NCI-H146 (cell line): ENCODE data around the gene ABCF2.

Experiments used
- DNase-seq: peaks from one replicate; lab custom pipeline; 2025; lab: John Stamatoyannopoulos, UW

The ABCF2 gene

DNA sequence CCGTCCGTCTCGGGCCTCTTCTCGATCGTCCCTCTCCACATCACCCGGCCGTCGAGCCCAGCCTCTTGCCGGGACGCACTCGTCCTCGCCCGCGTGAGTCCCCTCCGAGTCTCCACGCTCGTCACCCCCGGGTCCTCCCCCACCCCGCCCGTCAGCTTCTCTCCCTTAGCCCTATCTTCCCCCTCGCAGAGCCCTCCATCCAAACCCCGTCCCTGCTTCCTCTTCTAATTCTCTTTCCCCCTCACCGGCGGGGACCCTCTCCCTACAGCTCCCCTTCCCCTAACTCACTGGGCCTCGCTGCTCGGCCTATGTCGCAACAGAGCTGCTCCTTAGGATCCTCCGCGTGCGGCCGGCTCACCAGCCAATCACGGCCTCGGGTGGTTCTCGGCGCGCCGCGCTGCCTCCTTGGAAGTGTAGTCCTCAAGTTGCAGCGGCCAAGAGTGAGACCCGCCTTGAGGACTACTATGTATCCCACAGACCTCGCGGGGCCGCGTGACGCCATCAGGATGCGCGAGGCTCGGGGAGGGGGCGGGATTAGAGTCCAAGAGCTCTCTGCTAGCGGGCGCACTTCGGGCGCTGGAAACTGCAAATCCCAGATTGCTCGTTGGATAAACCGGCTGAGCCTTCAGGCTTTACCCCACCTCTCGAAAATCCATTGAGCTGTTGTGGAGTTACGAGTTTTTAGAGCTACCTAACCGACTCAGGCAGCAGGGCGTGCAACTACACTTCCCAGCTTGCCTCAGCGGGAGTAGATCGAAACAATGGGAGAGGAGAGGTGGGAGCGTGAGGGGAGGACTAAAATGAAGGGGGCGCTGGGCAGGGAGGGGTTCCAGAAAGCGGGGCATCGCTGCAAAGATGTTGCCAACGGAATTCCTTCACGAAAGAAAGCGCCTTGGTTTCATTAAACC is at the start of gene ABCF2:
ABCF2 (minus strand) TSS at position 331 of the 908 bp plus-strand sequence. CDS start 747 bp downstream, outside the sequence.
- peak; percentile 97 for DNase-seq

DNA sequence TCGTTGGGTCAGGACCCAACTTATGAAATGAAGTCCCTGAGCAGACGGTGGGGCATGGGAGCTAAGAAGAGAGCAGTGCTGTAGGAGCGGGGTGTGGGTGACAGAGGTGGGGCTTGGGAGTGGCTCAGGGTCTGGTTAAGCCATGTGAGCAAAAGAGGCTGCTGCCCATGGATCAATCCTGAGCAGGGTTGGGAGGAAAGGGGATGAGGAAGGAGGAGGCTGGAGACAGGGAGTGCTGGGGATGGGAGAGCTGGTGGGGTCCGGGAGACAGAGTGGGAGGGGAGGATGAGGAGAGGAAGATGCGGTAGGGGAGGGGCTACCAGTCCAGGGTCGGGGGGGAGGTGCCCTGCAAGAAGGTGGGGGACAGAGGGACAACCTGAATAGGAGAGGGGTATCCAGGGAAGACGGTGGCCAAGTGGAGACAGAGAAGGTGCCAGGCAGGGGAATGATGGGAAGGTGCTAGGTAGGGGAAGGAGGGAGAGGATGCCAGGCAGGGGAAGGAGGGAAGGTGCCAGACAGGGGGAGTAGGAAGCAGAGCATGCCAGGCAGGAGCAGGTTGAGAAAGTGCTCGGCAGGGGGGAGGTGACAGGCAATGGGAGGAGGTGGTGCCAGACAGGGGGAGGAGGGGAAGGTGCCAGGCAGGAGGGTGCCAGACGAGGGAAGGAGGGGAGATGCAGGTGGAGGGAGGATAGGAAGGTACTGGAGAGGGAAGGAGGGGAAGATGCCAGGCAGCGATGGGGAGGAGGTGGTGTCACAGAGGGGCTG is 49.0 kb upstream of the ABCF2 start:
- DNase-seq, result no peak

DNA sequence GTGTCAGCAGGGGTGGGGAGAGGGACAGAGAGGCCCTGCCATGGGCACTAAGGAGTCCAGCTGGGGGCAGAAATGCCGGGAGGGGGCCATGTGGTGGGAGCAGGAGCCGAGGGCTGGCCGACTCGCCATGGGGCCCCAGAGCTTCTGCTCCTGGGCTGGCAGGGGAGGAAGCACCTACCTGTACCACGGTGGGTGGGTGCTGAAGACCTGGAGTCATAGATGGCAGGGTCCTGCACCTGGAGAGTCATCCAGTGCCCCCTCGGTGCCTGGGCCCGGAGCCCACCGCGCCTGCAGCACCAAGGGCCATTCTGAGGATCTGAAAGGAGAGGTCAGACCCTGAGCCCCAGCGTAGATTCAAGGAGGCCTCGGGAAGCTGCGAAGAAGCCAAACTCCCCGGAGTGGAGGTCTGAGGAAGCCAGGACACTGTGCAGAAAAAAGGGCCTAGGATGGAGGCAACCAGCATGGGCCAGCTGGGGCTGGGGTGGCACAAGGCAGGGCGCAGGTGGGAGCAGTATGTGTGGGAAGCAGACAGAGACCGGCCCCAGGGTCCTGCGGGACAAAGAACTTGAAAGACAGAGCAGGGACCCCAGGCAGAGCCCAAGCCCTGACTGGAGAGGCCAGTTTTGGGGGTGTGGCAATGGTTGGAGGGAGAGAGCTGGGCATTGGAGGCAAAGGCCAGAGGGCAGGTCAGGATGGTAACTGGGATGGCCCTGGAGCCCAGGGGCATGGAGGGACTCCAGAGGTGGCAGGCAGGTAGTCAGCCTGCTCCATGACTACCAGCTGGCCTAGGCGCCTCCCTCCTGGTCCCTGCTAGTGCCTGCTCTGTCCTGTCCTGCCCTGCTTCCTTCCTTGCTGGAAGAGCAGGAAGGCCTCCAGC is 48.2 kb upstream of the ABCF2 start:
- DNase-seq, result no peak

- no peak for DNase-seq
Observed at GRCh38 chr7:151274396-151274795, 47.4 kb upstream of the ABCF2 start.

GRCh38 chr7:151273651-151274390 is 46.8 kb upstream of the ABCF2 start:
- no peak for DNase-seq

- DNase-seq, result no peak
Observed at GRCh38 chr7:151272877-151273276, 45.9 kb upstream of the ABCF2 start.

GRCh38 chr7:151272405-151272804 is 45.4 kb upstream of the ABCF2 start:
- no peak for DNase-seq

DNA sequence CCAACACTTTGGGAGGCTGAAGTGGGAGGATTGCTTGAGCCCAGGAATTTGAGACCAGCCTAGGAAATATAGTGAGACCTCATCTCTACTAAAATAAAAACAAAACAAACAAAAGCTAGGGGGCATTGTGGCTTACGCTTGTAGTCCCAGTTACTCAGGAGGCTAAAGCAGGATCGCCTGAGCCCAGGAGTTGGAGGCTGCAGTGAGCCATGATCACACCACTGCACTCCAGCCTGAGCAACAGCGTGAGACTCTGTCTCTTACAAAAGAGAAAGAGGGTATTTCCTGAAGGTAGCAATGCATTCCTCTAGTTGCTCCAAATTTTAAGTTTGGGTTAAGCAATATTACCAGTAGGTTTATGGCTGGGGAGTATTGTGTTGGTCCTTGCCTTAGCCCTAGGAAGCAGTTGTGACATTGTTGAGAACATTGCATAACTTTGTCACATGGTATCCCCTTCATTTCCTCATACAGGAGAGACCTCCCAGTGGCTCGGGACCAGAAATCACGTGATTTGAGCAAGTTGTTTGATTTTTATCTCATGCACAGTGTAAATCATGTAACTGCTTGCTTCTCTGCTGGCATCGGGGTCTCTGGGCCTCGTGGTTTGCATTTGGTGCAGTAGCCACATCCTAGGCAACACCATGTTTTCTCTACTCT is 44.8 kb upstream of the ABCF2 start:
- DNase-seq, result no peak

DNA sequence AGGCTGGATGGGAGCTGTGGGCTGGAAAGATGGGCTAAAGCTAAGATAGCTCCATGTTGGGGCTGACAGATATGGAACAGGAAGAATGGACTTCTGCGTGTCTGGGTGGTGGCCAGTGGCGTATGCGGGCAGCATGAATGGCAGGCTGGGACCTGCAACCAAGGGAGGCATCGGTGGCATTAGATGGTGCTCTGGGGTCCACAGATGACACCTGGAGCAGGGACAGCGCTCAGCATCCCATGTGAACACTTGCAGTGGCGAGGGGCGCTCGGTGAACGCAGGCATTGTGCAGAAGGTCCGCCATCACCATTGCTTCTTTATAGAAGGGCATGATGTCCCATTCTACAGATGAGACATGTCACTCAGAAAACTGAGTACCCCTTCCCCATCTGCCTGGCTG is 42.5 kb upstream of the ABCF2 start:
- no peak for DNase-seq

DNA sequence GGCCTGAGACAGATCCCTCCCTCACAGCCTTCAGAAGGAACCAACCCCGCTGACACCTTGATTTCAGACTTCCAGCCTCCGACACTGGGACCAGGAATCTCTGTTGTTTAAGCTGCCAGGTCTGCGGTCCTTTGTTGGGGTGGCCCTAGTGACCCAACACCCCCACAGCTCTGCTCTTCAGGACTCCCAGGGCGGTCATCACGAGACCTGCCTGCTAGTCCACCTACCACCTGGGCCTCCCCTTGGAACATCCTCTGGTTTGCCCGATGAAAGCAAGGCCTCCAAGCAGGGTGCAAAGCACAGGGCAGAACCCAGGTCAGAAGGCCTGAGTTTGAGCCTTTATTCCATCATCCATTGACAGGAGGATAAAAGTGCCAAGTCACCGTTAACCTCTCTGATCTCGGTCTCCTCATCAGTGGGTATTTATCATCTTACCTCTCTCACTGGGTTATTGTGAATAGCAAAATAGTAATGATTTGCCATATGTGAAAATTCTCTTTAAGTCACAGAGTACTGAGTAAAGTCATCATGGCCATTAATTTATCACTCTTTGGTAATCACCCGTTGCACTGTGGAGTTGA is 38.4 kb upstream of the ABCF2 start:
- no peak for DNase-seq

DNA sequence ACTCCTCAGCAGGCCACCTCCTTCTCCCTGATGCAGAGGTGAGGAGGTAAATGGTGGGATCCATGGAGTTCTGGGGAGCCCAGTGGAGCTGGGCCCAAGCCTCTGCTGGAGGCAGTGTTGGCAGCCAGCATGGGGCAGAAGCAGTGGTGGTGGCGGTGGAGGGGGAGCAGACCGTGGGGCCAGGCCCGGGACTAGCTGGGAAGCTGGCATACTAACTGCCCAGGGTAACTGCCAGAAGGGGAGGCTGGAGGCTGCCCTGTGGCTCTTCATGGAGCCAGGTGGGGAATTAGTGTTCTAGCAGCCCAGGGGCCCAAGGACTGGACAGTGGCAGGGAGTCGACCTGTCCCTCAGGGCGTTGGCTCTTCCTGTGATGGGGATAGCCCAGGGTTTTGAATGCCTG is 37.6 kb upstream of the ABCF2 start:
- no peak for DNase-seq

DNA sequence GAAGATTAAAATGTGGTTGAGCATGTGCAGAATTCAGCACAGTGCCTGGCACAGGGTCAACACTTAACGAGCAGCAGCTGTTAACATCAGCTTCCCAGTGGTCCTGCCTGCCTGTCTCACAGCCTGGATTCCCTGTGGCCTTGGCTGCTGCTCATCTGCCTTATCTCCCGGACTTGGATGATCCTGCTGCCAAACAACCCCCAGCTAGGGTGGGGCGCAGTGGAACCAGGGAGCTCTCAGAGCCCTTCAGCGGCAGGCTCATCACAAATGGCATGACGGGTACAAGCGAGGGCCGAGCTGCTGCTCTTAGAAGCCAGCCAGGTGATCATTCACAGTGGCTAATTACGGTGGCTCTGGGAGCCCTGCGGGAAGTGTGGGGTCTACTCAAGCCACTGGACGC is 34.5 kb upstream of the ABCF2 start:
- DNase-seq, result no peak

GRCh38 chr7:151260883-151261282 is 33.9 kb upstream of the ABCF2 start:
- no peak for DNase-seq

GRCh38 chr7:151260471-151260870 is 33.5 kb upstream of the ABCF2 start:
- DNase-seq, result no peak

DNA sequence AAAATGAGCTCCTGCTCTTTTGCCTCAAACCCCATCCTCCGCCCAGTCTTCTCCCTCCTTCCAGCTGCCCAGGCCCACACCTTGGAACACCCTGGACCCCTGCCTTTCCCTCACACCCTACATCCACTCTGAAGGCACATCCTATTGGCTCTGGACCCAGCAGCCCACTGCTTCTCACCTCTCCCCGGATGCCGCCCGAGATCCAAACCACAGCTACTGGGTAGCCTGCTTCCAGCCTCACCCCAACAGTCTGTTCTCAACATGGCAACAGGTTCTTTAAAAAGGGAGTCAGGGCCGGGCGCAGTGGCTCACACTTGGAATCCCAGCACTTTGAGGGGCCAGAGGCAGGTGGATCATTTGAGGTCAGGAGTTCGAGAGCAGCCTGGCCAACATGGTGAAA is 31.0 kb upstream of the ABCF2 start:
- no peak for DNase-seq

DNA sequence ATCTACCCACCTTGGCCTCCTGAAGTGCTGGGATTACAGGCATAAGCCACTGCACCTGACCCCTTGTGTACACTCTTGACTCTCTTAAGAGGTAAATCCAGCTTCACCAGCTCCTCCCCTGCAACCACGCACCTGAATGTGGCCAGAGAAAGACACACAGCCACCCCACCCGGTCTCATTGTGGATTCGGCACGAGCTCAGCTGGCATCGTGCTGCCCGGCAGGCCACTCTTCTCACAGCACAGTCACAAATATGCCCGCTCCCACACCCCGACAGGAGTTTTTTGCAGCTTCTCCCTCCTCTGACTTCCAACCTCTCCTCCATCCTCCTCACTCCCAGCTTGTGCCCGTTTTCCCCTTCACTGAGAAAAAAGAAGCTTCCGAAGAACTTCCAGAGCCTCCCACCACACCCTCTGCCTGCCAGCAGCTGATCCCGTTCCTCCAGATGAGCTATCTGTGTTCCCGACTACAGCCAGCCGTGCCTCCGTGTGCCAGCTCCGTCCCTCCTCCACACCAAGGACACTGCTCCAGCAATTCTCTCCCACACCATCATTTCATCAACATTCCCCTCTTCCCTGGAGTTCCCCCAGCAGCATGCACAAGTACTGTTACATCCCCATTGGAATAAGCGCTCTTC is 29.5 kb upstream of the ABCF2 start:
- no peak for DNase-seq

DNA sequence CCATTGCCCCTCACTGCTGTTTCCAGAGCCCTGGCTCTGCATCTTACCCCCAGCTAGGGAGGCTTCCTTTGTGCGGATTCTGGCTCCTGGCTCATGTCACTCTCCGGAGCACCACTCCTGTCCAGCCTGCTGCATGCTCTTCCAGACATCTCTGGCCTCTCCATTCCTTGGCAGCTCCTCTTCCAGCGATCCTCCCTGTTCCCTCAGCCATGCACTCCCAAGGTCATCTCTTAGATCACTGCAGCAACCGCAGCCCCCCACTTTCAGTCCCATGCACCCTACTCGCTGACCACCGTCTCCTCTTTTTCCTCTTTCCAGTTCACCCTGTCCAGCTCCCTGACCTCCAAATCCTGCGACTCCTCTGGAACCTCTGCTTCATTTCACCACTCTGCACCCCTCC is 28.4 kb upstream of the ABCF2 start:
- no peak for DNase-seq

GRCh38 chr7:151254851-151255250 is 27.8 kb upstream of the ABCF2 start:
- no peak for DNase-seq

DNA sequence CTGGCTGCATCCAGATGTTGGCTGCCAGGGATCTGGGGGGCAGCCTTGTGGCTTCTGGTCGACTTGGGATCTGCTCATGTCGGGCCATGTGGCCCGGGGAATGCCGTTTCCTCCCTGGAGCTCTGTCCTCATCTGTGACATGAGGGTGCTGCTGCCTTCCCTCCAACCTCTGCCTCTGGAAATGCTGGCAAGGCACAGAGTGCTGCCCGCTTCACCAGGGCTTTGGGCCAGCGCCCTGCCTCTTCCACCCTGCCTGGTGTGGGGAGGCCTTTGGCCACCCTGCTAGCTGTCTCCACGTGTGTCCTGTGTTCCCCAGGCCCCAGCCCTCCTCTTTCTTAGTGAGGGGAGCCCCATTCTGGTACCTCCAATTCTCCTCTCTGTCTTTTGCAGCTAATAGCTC is 27.3 kb upstream of the ABCF2 start:
- DNase-seq, result no peak
